HEK293 (cell line): ENCODE results near the gene PVALEF.

Experiments
- CTCF ChIP-seq: fragments of 450-650 bp; formaldehyde crosslinking; IDR thresholded peaks from 2 replicates; pipeline ENCODE4 v1.5.1; 2016; ENCODE audit warnings: missing biosample characterization, missing genetic modification characterization
- KLF16 ChIP-seq: fragments of 450-650 bp; formaldehyde crosslinking; IDR thresholded peaks from 2 replicates; pipeline ENCODE4 v1.5.1; 2017; ENCODE audit warnings: missing biosample characterization, missing genetic modification characterization
- YY1 ChIP-seq: fragments of 450-650 bp; formaldehyde crosslinking; IDR thresholded peaks from 2 replicates; pipeline ENCODE4 v1.5.1; 2018; ENCODE audit warnings: missing biosample characterization, missing genetic modification characterization
- ZNF138 ChIP-seq: fragments of 450-650 bp; formaldehyde crosslinking; IDR thresholded peaks from 2 replicates; pipeline ENCODE4 v1.5.1; 2016; ENCODE audit warnings: missing biosample characterization, missing genetic modification characterization, borderline replicate concordance
- ZNF280D ChIP-seq: fragments of 450-650 bp; formaldehyde crosslinking; IDR thresholded peaks from 2 replicates; pipeline ENCODE4 v1.5.1; 2016; ENCODE audit warnings: missing biosample characterization, missing genetic modification characterization

GRCh38 chr17:81193051-81193410, 27.7 kb downstream of the PVALEF start:
- TF ChIP-seq CTCF (tag by site-specific recombination) (no peak), YY1 (tag by site-specific recombination) (no peak), ZNF280D (tag by site-specific recombination) (no peak), KLF16 (tag by site-specific recombination) (no peak), ZNF138 (tag by site-specific recombination) (no peak)
